ENCODE results near the gene OOSP4B.

DNA sequence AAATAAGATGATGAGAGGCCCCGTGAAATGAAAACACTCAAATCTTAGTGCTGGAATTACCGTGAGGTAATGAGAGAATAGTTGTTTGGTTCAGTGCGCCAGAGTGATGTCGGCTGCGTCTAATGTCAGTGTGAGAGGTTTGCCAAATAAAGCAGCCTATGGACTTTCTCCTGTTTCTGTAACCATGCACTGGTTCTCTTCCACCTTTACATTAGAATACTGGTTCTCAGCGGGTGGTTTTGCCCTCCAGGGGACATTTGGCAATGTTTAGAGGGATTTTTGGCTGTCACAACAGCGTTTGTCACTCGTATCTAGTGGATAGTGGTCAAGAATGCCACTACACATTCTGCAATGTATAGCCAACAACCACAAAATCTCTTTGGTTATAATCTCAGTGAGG, 1.1 kb downstream of the OOSP4B start:
- TF ChIP-seq, protein P1, sequence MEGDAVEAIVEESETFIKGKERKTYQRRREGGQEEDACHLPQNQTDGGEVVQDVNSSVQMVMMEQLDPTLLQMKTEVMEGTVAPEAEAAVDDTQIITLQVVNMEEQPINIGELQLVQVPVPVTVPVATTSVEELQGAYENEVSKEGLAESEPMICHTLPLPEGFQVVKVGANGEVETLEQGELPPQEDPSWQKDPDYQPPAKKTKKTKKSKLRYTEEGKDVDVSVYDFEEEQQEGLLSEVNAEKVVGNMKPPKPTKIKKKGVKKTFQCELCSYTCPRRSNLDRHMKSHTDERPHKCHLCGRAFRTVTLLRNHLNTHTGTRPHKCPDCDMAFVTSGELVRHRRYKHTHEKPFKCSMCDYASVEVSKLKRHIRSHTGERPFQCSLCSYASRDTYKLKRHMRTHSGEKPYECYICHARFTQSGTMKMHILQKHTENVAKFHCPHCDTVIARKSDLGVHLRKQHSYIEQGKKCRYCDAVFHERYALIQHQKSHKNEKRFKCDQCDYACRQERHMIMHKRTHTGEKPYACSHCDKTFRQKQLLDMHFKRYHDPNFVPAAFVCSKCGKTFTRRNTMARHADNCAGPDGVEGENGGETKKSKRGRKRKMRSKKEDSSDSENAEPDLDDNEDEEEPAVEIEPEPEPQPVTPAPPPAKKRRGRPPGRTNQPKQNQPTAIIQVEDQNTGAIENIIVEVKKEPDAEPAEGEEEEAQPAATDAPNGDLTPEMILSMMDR (optimal IDR thresholded peaks at IDR 0.05 in 1 of 3, IDR thresholded peaks at IDR 0.05 in 1 of 3, conservative IDR thresholded peaks at IDR 0.05 in 1 of 3; ENCODE audit: extremely low read depth in 1 of 3, insufficient read depth in 2 of 3, low read length in 3 of 3): no peak
- TF ChIP-seq EZH2 (IDR thresholded peaks at IDR 0.05; ENCODE audit: low read length): no peak
